Lower leg skin (tissue), 4 donors: ENCODE data around the gene PDE8B. TPM values are rescaled to one million over a fixed set of nuclear protein-coding genes. Genes with fewer than 3 reads are reported as not detected.

Experiments used
- DNase-seq, 2 donors: peaks; one replicate each; pipeline ENCODE4 v3.0.0-alpha.2; 2019; ENCODE audit warnings: low spot score in 2 of 2
- H3K4me3 ChIP-seq: fragments of 200-600 bp; sonication (generic); 2 replicates; pipeline ENCODE4 v1.5.1; 2017; ENCODE audit warnings: mild to moderate bottlenecking, low read depth; ENCODE audit not compliant: poor library complexity, severe bottlenecking
- POLR2A ChIP-seq, 2 donors: fragments of 450-650 bp; IDR thresholded peaks; one replicate each; pipeline ENCODE4 v1.6.1; 2016 to 2017; ENCODE audit warnings: antibody characterized with exemption in 2 of 2, mild to moderate bottlenecking in 1 of 2, moderate library complexity in 1 of 2
- WGBS, 2 donors: methylation state at CpG; one replicate each; pipeline ENCODE4 v1.1.5; 2018; 5-methylcytosine and 5-hydroxymethylcytosine counted together
- intact Hi-C: fragments of 100-400 bp; cut with DNase I; formaldehyde crosslinking; loops from one replicate; pipeline ENCODE4 v1.15.0; 2023; ENCODE audit warnings: low total_unique reads
- total RNA-seq, 4 donors: library from RNA; depleted of rRNA; stranded (reverse); fragments of >200 nt; gene quantifications; one replicate each; pipeline ENCODE4 v1.1.0, GENCODE V29; 2016
- TF ChIP-seq, protein P1 (sequence below), 3 donors: fragments of 450-650 bp; IDR thresholded peaks; one replicate each; pipeline ENCODE4 v1.5.1; 2016; ENCODE audit warnings: antibody characterized with exemption in 3 of 3, mild to moderate bottlenecking in 3 of 3, moderate library complexity in 2 of 3

The PDE8B gene
- total RNA-seq, 4 donors from 2014 or later, result 2.3 to 4.5 (median 2.6) TPM

- 57 to 63% methylated on average over 2 of the region's 2 CpGs for WGBS, 2 donors
Observed at GRCh38 chr5:77426670-77427069, 216.2 kb downstream of the PDE8B start.

DNA sequence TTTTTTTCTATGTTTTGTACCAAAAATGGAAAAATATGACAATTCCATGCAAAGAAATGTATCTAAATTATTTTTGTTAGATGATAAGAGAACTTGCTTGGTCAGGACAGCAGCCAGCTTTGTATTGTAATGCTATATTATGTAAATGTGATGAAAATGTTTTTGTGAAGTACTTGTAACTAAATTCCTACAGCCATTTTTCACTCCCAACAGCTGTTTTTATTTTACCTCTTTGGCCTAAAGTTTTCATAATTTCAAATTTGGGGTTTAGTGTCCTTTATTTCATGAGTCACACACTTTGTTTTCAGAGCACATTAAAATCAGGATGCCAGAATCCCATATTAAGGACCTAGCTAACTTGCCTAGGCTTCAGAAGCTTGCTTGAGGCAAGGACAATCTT lies 217.5 kb downstream of the PDE8B start:
- H3K4me3 ChIP-seq, result no peak overlapping the region
- intact Hi-C loops, result no loop called here
- TF ChIP-seq, protein P1, sequence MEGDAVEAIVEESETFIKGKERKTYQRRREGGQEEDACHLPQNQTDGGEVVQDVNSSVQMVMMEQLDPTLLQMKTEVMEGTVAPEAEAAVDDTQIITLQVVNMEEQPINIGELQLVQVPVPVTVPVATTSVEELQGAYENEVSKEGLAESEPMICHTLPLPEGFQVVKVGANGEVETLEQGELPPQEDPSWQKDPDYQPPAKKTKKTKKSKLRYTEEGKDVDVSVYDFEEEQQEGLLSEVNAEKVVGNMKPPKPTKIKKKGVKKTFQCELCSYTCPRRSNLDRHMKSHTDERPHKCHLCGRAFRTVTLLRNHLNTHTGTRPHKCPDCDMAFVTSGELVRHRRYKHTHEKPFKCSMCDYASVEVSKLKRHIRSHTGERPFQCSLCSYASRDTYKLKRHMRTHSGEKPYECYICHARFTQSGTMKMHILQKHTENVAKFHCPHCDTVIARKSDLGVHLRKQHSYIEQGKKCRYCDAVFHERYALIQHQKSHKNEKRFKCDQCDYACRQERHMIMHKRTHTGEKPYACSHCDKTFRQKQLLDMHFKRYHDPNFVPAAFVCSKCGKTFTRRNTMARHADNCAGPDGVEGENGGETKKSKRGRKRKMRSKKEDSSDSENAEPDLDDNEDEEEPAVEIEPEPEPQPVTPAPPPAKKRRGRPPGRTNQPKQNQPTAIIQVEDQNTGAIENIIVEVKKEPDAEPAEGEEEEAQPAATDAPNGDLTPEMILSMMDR (IDR thresholded peaks at IDR 0.05), result no peak
- no peak for TF ChIP-seq POLR2A (IDR thresholded peaks at IDR 0.05)
- no peak for DNase-seq

More at GRCh38 chr5:77426670-77427069, 216.2 kb downstream of the PDE8B start:
- intact Hi-C loops, result loop anchor here (1.0 kb wide), 1 partner anchor 49 kb away; no protein-coding TSS in a partner anchor
- no peak overlapping the region for H3K4me3 ChIP-seq
- TF ChIP-seq, protein P1 (IDR thresholded peaks at IDR 0.05), result no peak
- no peak for TF ChIP-seq POLR2A (IDR thresholded peaks at IDR 0.05)
- no peak for DNase-seq

GRCh38 chr5:77428526-77428925 lies 218.0 kb downstream of the PDE8B start:
- TF ChIP-seq POLR2A (IDR thresholded peaks at IDR 0.05), result no peak
- TF ChIP-seq, protein P1 (IDR thresholded peaks at IDR 0.05), result no peak
- no peak for DNase-seq
- intact Hi-C loops, result no loop called here
- 71 to 76% methylated on average over 5 of the region's 5 CpGs for WGBS, 2 donors
- H3K4me3 ChIP-seq, result no peak overlapping the region

GRCh38 chr5:77430726-77431125 lies 220.2 kb downstream of the PDE8B start:
- H3K4me3 ChIP-seq, result no peak overlapping the region
- DNase-seq, result no peak
- intact Hi-C loops, result no loop called here
- 96% methylated on average over 1 of the region's 1 CpG for WGBS, 2 donors
- TF ChIP-seq POLR2A (IDR thresholded peaks at IDR 0.05), result no peak
- TF ChIP-seq, protein P1 (IDR thresholded peaks at IDR 0.05), result no peak

GRCh38 chr5:77431286-77431685 lies 220.8 kb downstream of the PDE8B start:
- TF ChIP-seq, protein P1 (IDR thresholded peaks at IDR 0.05), result no peak
- TF ChIP-seq POLR2A (IDR thresholded peaks at IDR 0.05), result no peak
- no peak overlapping the region for H3K4me3 ChIP-seq
- intact Hi-C loops, result no loop called here
- DNase-seq, result no peak
- 92 to 93% methylated on average over 3 of the region's 3 CpGs for WGBS, 2 donors

DNA sequence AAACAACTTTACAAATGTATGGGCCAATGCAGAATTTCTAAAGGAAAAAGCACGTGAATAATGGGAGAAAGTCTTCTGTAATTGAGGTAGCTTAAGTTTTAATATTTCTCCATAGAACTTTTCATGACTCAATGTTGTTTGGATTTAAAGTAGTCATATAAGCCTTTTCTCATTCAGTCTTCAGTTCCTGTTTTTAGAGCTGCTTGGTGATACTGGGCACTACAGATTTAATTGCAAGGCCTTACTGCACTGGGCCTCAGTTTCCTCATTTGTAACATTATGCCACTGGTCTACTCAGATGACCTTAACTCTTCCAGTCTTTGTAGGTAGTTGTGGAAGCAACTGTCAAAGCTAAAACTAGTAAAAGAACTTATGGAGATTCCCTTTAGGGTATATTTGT lies 221.2 kb downstream of the PDE8B start:
- intact Hi-C loops, result no loop called here
- H3K4me3 ChIP-seq, result no peak overlapping the region
- DNase-seq, result no peak
- no peak for TF ChIP-seq POLR2A (IDR thresholded peaks at IDR 0.05)
- TF ChIP-seq, protein P1 (IDR thresholded peaks at IDR 0.05), result no peak
- 92 to 93% methylated on average over 1 of the region's 1 CpG for WGBS, 2 donors
